H1 (cell line): Measurements from ENCODE around the gene PDE1C. TPM values are rescaled to one million over a fixed set of nuclear protein-coding genes. Genes with fewer than 3 reads are reported as not detected.

Source experiments
- CTCF ChIA-PET: fragments of 300-600 bp; sonication (Branson Sonifier 250); formaldehyde crosslinking; loops from one replicate; lab custom pipeline; 2021; ENCODE audit not compliant: partially characterized antibody; lab: Charles Lee
- POLR2A ChIA-PET: fragments of 300-600 bp; sonication (Branson Sonifier 250); formaldehyde crosslinking; loops from one replicate; lab custom pipeline; 2021; ENCODE audit warnings: inconsistent platforms; ENCODE audit not compliant: partially characterized antibody; lab: Charles Lee
- DNase-seq, 2 experiments: peaks; one replicate each; pipeline versions ENCODE4 v3.0.0 to v3.0.0-alpha.2; 2010 to 2022; ENCODE audit warnings: low spot score in 2 of 2, low read depth in 1 of 2, mixed read lengths in 1 of 2
- FAIRE-seq: peaks from 2 replicates; lab custom pipeline; 2011; peaks lifted over from hg19 to GRCh38; lab: Jason Lieb, UNC
- H2AFZ ChIP-seq: 2 replicates; pipeline ENCODE4 v1.8.1; 2012; ENCODE audit warnings: low read length, inconsistent platforms
- H2AK5ac ChIP-seq: 2 replicates; pipeline ENCODE4 v1.6.1; 2013; ENCODE audit warnings: low read depth, low read length
- H2BK120ac ChIP-seq: replicated peaks from 2 replicates; pipeline ENCODE3; 2013; ENCODE audit warnings: low read depth, low read length, inconsistent platforms
- H2BK12ac ChIP-seq: 2 replicates; pipeline ENCODE4 v1.6.1; 2013; ENCODE audit warnings: low read depth, low read length
- H2BK15ac ChIP-seq: 2 replicates; pipeline ENCODE4 v1.6.1; 2013; ENCODE audit warnings: low read length
- H2BK20ac ChIP-seq: 2 replicates; pipeline ENCODE4 v1.6.1; 2013; ENCODE audit warnings: low read length
- H2BK5ac ChIP-seq: 2 replicates; pipeline ENCODE4 v1.6.1; 2013; ENCODE audit warnings: low read depth, low read length
- H3K14ac ChIP-seq: 2 replicates; pipeline ENCODE4 v1.6.1; 2013; ENCODE audit warnings: inconsistent platforms; ENCODE audit not compliant: insufficient read length
- H3K18ac ChIP-seq: 2 replicates; pipeline ENCODE4 v1.6.1; 2013; ENCODE audit warnings: low read length; ENCODE audit errors: extremely low read depth
- H3K23ac ChIP-seq: 2 replicates; pipeline ENCODE4 v1.6.1; 2013; ENCODE audit warnings: inconsistent platforms; ENCODE audit not compliant: insufficient read length
- H3K23me2 ChIP-seq: 2 replicates; pipeline ENCODE4 v1.6.1; 2013; ENCODE audit warnings: low read depth, low read length
- H3K27ac ChIP-seq: 2 replicates; pipeline ENCODE4 v1.6.1; 2011; ENCODE audit warnings: low read depth, low read length, inconsistent platforms
- H3K27me3 ChIP-seq, 4 experiments: replicated peaks in 1 of 4; 1 replicate in 1 of 4; 2 replicates in 3 of 4; pipeline versions ENCODE4 v1.6.1 to v1.8.1; 2011 to 2013; ENCODE audit warnings: low read length in 3 of 4, mild to moderate bottlenecking in 3 of 4, inconsistent platforms in 2 of 4, mixed read lengths in 2 of 4, moderate library complexity in 1 of 4; ENCODE audit not compliant: control insufficient read depth in 3 of 4, insufficient read depth in 3 of 4; ENCODE audit errors: extremely low read depth in 1 of 4
- H3K36me3 ChIP-seq, 4 experiments: 2 replicates each; pipeline versions ENCODE4 v1.6.1 to v1.8.1; 2011 to 2013; ENCODE audit warnings: mild to moderate bottlenecking in 4 of 4, low read length in 3 of 4, moderate library complexity in 2 of 4, control low read depth in 1 of 4, inconsistent platforms in 1 of 4; ENCODE audit not compliant: insufficient read depth in 4 of 4, control insufficient read depth in 2 of 4
- H3K4ac ChIP-seq: replicated peaks from 2 replicates; pipeline ENCODE3; 2013; ENCODE audit warnings: low read length, low read depth, mixed read lengths, inconsistent platforms; ENCODE audit not compliant: insufficient read length
- H3K4me1 ChIP-seq, 4 experiments: replicated peaks in 1 of 4; 1 replicate in 1 of 4; 2 replicates in 3 of 4; pipeline versions ENCODE4 v1.6.1 to v1.8.1; 2011 to 2013; ENCODE audit warnings: low read length in 3 of 4, inconsistent platforms in 2 of 4, mixed read lengths in 1 of 4; ENCODE audit not compliant: insufficient read depth in 4 of 4, control insufficient read depth in 3 of 4
- H3K4me2 ChIP-seq, 2 experiments: 2 replicates each; pipeline versions ENCODE4 v1.6.1 to v1.8.1; 2011 to 2013; ENCODE audit warnings: low read depth in 2 of 2, low read length in 2 of 2, control low read depth in 1 of 2, inconsistent platforms in 1 of 2, mild to moderate bottlenecking in 1 of 2; ENCODE audit not compliant: insufficient read depth in 1 of 2
- H3K4me3 ChIP-seq, 4 experiments: fragments of 200-600, 300-600 bp in 1 of 4; sonication (generic), shearing (Covaris generic), sonication (Bioruptor Twin) in 1 of 4; 2 replicates each; pipeline versions ENCODE4 v1.5.1 to v1.8.1; 2011 to 2016; ENCODE audit warnings: low read length in 4 of 4, low read depth in 3 of 4, control low read depth in 2 of 4, inconsistent platforms in 2 of 4, mild to moderate bottlenecking in 2 of 4, mixed read lengths in 1 of 4, moderate library complexity in 1 of 4; ENCODE audit not compliant: insufficient read depth in 2 of 4; ENCODE audit errors: extremely low read depth in 1 of 4
- H3K56ac ChIP-seq: replicated peaks from 2 replicates; pipeline ENCODE3; 2013; ENCODE audit warnings: low read depth, mild to moderate bottlenecking, mixed read lengths, low read length, inconsistent platforms; ENCODE audit not compliant: insufficient read length
- H3K79me1 ChIP-seq: 2 replicates; pipeline ENCODE4 v1.6.1; 2013; ENCODE audit warnings: low read depth, low read length, control low read depth
- H3K79me2 ChIP-seq, 2 experiments: 2 replicates each; pipeline versions ENCODE4 v1.6.1 to v1.8.1; 2012 to 2013; ENCODE audit warnings: low read length in 2 of 2, mild to moderate bottlenecking in 2 of 2, inconsistent platforms in 1 of 2; ENCODE audit not compliant: insufficient read depth in 2 of 2, control insufficient read depth in 1 of 2
- H3K9ac ChIP-seq, 4 experiments: replicated peaks in 1 of 4; 1 replicate in 1 of 4; 2 replicates in 3 of 4; pipeline versions ENCODE4 v1.6.1 to v1.8.1; 2011 to 2013; ENCODE audit warnings: low read depth in 3 of 4, low read length in 3 of 4, control low read depth in 2 of 4, mild to moderate bottlenecking in 2 of 4, moderate library complexity in 2 of 4, inconsistent platforms in 1 of 4; ENCODE audit errors: extremely low read depth in 1 of 4
- H3K9me3 ChIP-seq, 2 experiments: 2 replicates each; pipeline versions ENCODE4 v1.6.1 to v1.8.1; 2012 to 2013; ENCODE audit warnings: mild to moderate bottlenecking in 2 of 2, moderate library complexity in 2 of 2, control low read depth in 1 of 2, inconsistent platforms in 1 of 2, low read depth in 1 of 2, low read length in 1 of 2, mixed read lengths in 1 of 2; ENCODE audit not compliant: insufficient read depth in 2 of 2
- H4K20me1 ChIP-seq, 2 experiments: replicated peaks in 1 of 2; 2 replicates each; pipeline versions ENCODE3 to v1.8.1; 2011 to 2013; ENCODE audit warnings: inconsistent platforms in 2 of 2, low read length in 2 of 2, mild to moderate bottlenecking in 1 of 2; ENCODE audit not compliant: insufficient read depth in 2 of 2, control insufficient read depth in 1 of 2
- H4K5ac ChIP-seq: 2 replicates; pipeline ENCODE4 v1.6.1; 2013; ENCODE audit warnings: low read length, low read depth, mixed read lengths, inconsistent platforms; ENCODE audit not compliant: insufficient read length
- H4K8ac ChIP-seq: 2 replicates; pipeline ENCODE4 v1.8.0; 2013; ENCODE audit warnings: mild to moderate bottlenecking, moderate library complexity, low read length, inconsistent platforms; ENCODE audit not compliant: insufficient read depth; ENCODE audit errors: extremely low read depth
- H4K91ac ChIP-seq: replicated peaks from 2 replicates; pipeline ENCODE3; 2013; ENCODE audit warnings: low read length, mixed read lengths, inconsistent platforms; ENCODE audit not compliant: insufficient read length
- ATF3 ChIP-seq: IDR thresholded peaks from 2 replicates; pipeline ENCODE4 v1.6.1; 2011; ENCODE audit warnings: low read depth, mild to moderate bottlenecking, low read length; ENCODE audit not compliant: insufficient read depth
- BRCA1 ChIP-seq: IDR thresholded peaks from 2 replicates; pipeline ENCODE4 v1.6.1; 2012; ENCODE audit warnings: low read depth, low read length, improper control_type of control experiment
- CHD2 ChIP-seq: IDR thresholded peaks from 2 replicates; pipeline ENCODE4 v1.6.1; 2012; ENCODE audit warnings: low read length, improper control_type of control experiment
- CREB1 ChIP-seq: IDR thresholded peaks from 2 replicates; pipeline ENCODE4 v1.6.1; 2012; ENCODE audit warnings: inconsistent platforms
- HDAC2 ChIP-seq, 2 experiments: fragments of 300-600 bp in 1 of 2; sonication (generic) in 1 of 2; IDR thresholded peaks; 2 replicates each; pipeline ENCODE4 v1.6.1; 2011 to 2012; ENCODE audit warnings: low read depth in 2 of 2, low read length in 2 of 2, mild to moderate bottlenecking in 2 of 2, moderate library complexity in 2 of 2, borderline replicate concordance in 1 of 2, inconsistent platforms in 1 of 2
- KDM1A ChIP-seq: fragments of 200-600, 300-600 bp; sonication (generic); IDR thresholded peaks from 2 replicates; pipeline ENCODE4 v1.7.1; 2016; ENCODE audit warnings: mild to moderate bottlenecking, low read length, borderline replicate concordance
- MAFK ChIP-seq: IDR thresholded peaks from 2 replicates; pipeline ENCODE4 v1.6.1; 2012; ENCODE audit warnings: low read depth, mild to moderate bottlenecking, improper control_type of control experiment, low read length
- POU5F1 ChIP-seq: IDR thresholded peaks from 2 replicates; pipeline ENCODE4 v1.6.1; 2011; ENCODE audit warnings: low read depth, mild to moderate bottlenecking, low read length, moderate library complexity
- SIRT6 ChIP-seq: IDR thresholded peaks from one replicate; pipeline ENCODE4 v1.7.1; 2012; ENCODE audit warnings: low read length, inconsistent platforms
- SIX5 ChIP-seq: IDR thresholded peaks from 2 replicates; pipeline ENCODE4 v1.6.1; 2011; ENCODE audit warnings: mild to moderate bottlenecking, low read depth, low read length
- SP4 ChIP-seq: IDR thresholded peaks from 2 replicates; pipeline ENCODE4 v1.6.1; 2012; ENCODE audit warnings: low read length, inconsistent platforms
- TBP ChIP-seq: IDR thresholded peaks from 2 replicates; pipeline ENCODE4 v1.6.1; 2011; ENCODE audit warnings: low read depth, low read length, improper control_type of control experiment
- TCF12 ChIP-seq: IDR thresholded peaks from 2 replicates; pipeline ENCODE4 v1.6.1; 2011; ENCODE audit warnings: low read depth, mild to moderate bottlenecking, low read length
- ZNF274 ChIP-seq: IDR thresholded peaks from 2 replicates; pipeline ENCODE4 v1.7.0; 2012; ENCODE audit warnings: low read length, borderline replicate concordance; ENCODE audit errors: extremely low read depth
- WGBS, 2 experiments: shearing (Covaris generic) in 1 of 2; methylation state at CpG; one replicate each; pipeline versions ENCODE4 v1.1.6 to v1.1.7; 2013 to 2015; ENCODE audit warnings: low lambda C conversion rate in 2 of 2, mixed read lengths in 2 of 2, inconsistent platforms in 1 of 2, low coverage in 1 of 2, missing lambda C conversion rate in 1 of 2; ENCODE audit not compliant: insufficient replicate concordance in 2 of 2, insufficient coverage in 1 of 2, insufficient read length in 1 of 2; ENCODE audit errors: extremely low coverage in 1 of 2, missing lambda C conversion rate in 1 of 2; 5-methylcytosine and 5-hydroxymethylcytosine counted together
- polyA plus RNA-seq, 7 experiments: library from polyadenylated mRNA; depleted of rRNA in 3 of 7; stranded (reverse) in 5 of 7; unstranded in 2 of 7; fragments of >200 nt in 5 of 7; fragments of 200-250 nt in 2 of 7; gene quantifications; 1 replicate in 5 of 7; 2 replicates in 1 of 7; 4 replicates in 1 of 7; pipeline versions ENCODE4 v1.2.1 to v1.2.3, GENCODE V29; 2011 to 2013; ENCODE audit warnings: missing spikeins in 2 of 7, mixed read lengths in 2 of 7
- total RNA-seq: library from RNA; stranded (reverse); fragmentation: NEBNext Ultra II Directional; extraction: Animal tissue kit (Norgen Biotek cat#: 25700); gene quantifications from 2 replicates; pipeline ENCODE4 v1.2.1, GENCODE V29; 2021
- TF ChIP-seq, protein P1 (sequence below): IDR thresholded peaks from 2 replicates; pipeline ENCODE4 v1.6.1; 2012; ENCODE audit warnings: inconsistent platforms

PDE1C gene
- total and polyA plus RNA-seq, 2 of the 8 experiments (the other 6 are each of a cell fraction or from before 2014, with no cell fraction given), result 0.11 to 1.1 TPM

- H2BK12ac ChIP-seq, result no peak overlapping the region
- H3K4me1 ChIP-seq, result peaks cover 0 to 6% (median 0%) of the 10 kb centered on the region in 4 experiments; a peak in 3 of 7 replicates
- H2AFZ ChIP-seq, result no peak overlapping the region
- H4K5ac ChIP-seq, result no peak overlapping the region
- no peak overlapping the region for H2BK5ac ChIP-seq
- ChIA-PET CTCF (interaction anchor here (2.9 kb wide), 1 partner anchor 230 kb away, joined by 9 read pairs; no protein-coding TSS in a partner anchor), POLR2A (no interaction called here)
- FAIRE-seq (no peak), DNase-seq (no peak)
- H3K23me2 ChIP-seq, result no peaks in the 10 kb centered on the region
- no peaks in the 10 kb centered on the region for H3K36me3 ChIP-seq
- no peak overlapping the region for H3K4ac ChIP-seq
- H2BK20ac ChIP-seq, result no peak overlapping the region
- no peaks in the 10 kb centered on the region for H3K79me1 ChIP-seq
- no peak overlapping the region for H3K4me2 ChIP-seq
- no peak overlapping the region for H2BK120ac ChIP-seq
- H2BK15ac ChIP-seq, result no peak overlapping the region
- H4K20me1 ChIP-seq, result no peaks in the 10 kb centered on the region
- no peaks in the 10 kb centered on the region for H3K9me3 ChIP-seq
- H3K4me3 ChIP-seq, result no peak overlapping the region
- H3K27ac ChIP-seq, result no peak overlapping the region
- H3K14ac ChIP-seq, result no peak overlapping the region
- H2AK5ac ChIP-seq, result no peak overlapping the region
- peaks cover 0 to 1% (median 0%) of the 10 kb centered on the region in 4 experiments; a peak in 1 of 7 replicates for H3K27me3 ChIP-seq
- H3K9ac ChIP-seq, result no peak overlapping the region
- no peak overlapping the region for H3K56ac ChIP-seq
- no peak overlapping the region for H4K8ac ChIP-seq
- H3K18ac ChIP-seq, result no peak overlapping the region
- H3K23ac ChIP-seq, result no peak overlapping the region
- 83% methylated on average over 2 of the region's 3 CpGs; no CpG with 5 or more reads in 1 of the 2 experiments for WGBS, 2 experiments
- H3K79me2 ChIP-seq, result no peaks in the 10 kb centered on the region
- no peak overlapping the region for H4K91ac ChIP-seq
- no peak for TF ChIP-seq CHD2
- TF ChIP-seq MAFK, result no peak
- TF ChIP-seq SIX5, result no peak
- TF ChIP-seq POU5F1, result no peak
- TF ChIP-seq BRCA1, result no peak
- TF ChIP-seq, protein P1, sequence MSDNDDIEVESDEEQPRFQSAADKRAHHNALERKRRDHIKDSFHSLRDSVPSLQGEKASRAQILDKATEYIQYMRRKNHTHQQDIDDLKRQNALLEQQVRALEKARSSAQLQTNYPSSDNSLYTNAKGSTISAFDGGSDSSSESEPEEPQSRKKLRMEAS, result no peak
- no peak for TF ChIP-seq ATF3
- no peak for TF ChIP-seq TBP
- TF ChIP-seq SP4, result no peak
- TF ChIP-seq HDAC2 (IDR thresholded peaks at IDR 0.05; ENCODE audit: borderline replicate concordance in 1 of 2, low read depth in 2 of 2, low read length in 2 of 2), result no peak
- TF ChIP-seq TCF12, result no peak
- no peak for TF ChIP-seq CREB1
- no peak for TF ChIP-seq KDM1A
- TF ChIP-seq SIRT6, result no peak
- no peak for TF ChIP-seq ZNF274
These were observed 25.5 kb downstream of the PDE1C start for GRCh38 chr7:32044739-32045138.
